Astrocyte (in vitro differentiated cells and primary cell): Measurements from ENCODE around the gene LINGO3. TPM values are rescaled to one million over a fixed set of nuclear protein-coding genes. Genes with fewer than 3 reads are reported as not detected.

Experiments
- DNase-seq: peaks from one replicate; pipeline ENCODE4 v3.0.0-alpha.2; 2010; ENCODE audit warnings: low read depth
- FAIRE-seq: peaks from 2 replicates; lab custom pipeline; 2011; peaks lifted over from hg19 to GRCh38; lab: Jason Lieb, UNC
- H2AFZ ChIP-seq: 2 replicates; pipeline ENCODE4 v1.6.0; 2012; ENCODE audit warnings: low read depth, low read length, inconsistent platforms
- H3K27ac ChIP-seq: 2 replicates; pipeline ENCODE4 v1.5.1; 2011; ENCODE audit warnings: low read depth, low read length, inconsistent platforms
- H3K27me3 ChIP-seq: 2 replicates; pipeline ENCODE4 v1.6.0; 2011; ENCODE audit warnings: low read length, inconsistent platforms; ENCODE audit not compliant: insufficient read depth
- H3K36me3 ChIP-seq: 2 replicates; pipeline ENCODE4 v1.5.1; 2011; ENCODE audit warnings: low read length, inconsistent platforms; ENCODE audit not compliant: insufficient read depth
- H3K4me1 ChIP-seq: 2 replicates; pipeline ENCODE4 v1.5.1; 2011; ENCODE audit warnings: low read length, inconsistent platforms; ENCODE audit not compliant: insufficient read depth
- H3K4me2 ChIP-seq: 2 replicates; pipeline ENCODE4 v1.6.0; 2012; ENCODE audit warnings: low read length, inconsistent platforms
- H3K4me3 ChIP-seq: 2 replicates; pipeline ENCODE4 v1.5.1; 2011; ENCODE audit warnings: low read depth, mild to moderate bottlenecking, low read length, inconsistent platforms; ENCODE audit not compliant: insufficient read depth
- H3K79me2 ChIP-seq: 2 replicates; pipeline ENCODE4 v1.6.0; 2012; ENCODE audit warnings: mild to moderate bottlenecking, low read length, inconsistent platforms; ENCODE audit not compliant: insufficient read depth
- H3K9ac ChIP-seq: 2 replicates; pipeline ENCODE4 v1.6.0; 2012; ENCODE audit warnings: mild to moderate bottlenecking, low read length, inconsistent platforms
- H3K9me3 ChIP-seq: 2 replicates; pipeline ENCODE4 v1.5.1; 2012; ENCODE audit warnings: low read depth, mild to moderate bottlenecking, low read length, inconsistent platforms; ENCODE audit not compliant: insufficient read depth
- H4K20me1 ChIP-seq: 2 replicates; pipeline ENCODE4 v1.6.0; 2012; ENCODE audit warnings: low read length, inconsistent platforms; ENCODE audit not compliant: insufficient read depth
- H3K27ac Mint-ChIP-seq: one replicate; pipeline ENCODE4 v1.8.0; 2021; ENCODE audit warnings: mild to moderate bottlenecking, mixed read lengths; ENCODE audit not compliant: unreplicated experiment
- H3K27me3 Mint-ChIP-seq: one replicate; pipeline ENCODE4 v1.8.0; 2021; ENCODE audit warnings: low read depth, mixed read lengths; ENCODE audit not compliant: unreplicated experiment
- H3K36me3 Mint-ChIP-seq: one replicate; pipeline ENCODE4 v1.8.0; 2021; ENCODE audit warnings: low read depth, mixed read lengths; ENCODE audit not compliant: unreplicated experiment
- H3K4me1 Mint-ChIP-seq: one replicate; pipeline ENCODE4 v1.8.0; 2021; ENCODE audit warnings: low read depth, mixed read lengths; ENCODE audit not compliant: unreplicated experiment
- H3K4me3 Mint-ChIP-seq: one replicate; pipeline ENCODE4 v1.8.0; 2021; ENCODE audit warnings: mild to moderate bottlenecking, moderate library complexity, mixed read lengths; ENCODE audit not compliant: unreplicated experiment
- H3K9me3 Mint-ChIP-seq: one replicate; pipeline ENCODE4 v1.8.0; 2021; ENCODE audit warnings: mild to moderate bottlenecking, mixed read lengths; ENCODE audit not compliant: unreplicated experiment
- CTCF ChIP-seq: IDR thresholded peaks from 2 replicates; pipeline ENCODE4 v1.5.1; 2011; ENCODE audit warnings: low read depth, mild to moderate bottlenecking, inconsistent platforms, low read length, moderate library complexity; ENCODE audit not compliant: insufficient read depth
- EZH2 ChIP-seq: IDR thresholded peaks from 2 replicates; pipeline ENCODE4 v1.6.1; 2012; ENCODE audit warnings: mild to moderate bottlenecking, low read length, inconsistent platforms; ENCODE audit not compliant: insufficient read depth
- total RNA-seq: library from RNA; stranded (reverse); gene quantifications from 2 replicates; pipeline ENCODE4 v1.2.1, GENCODE V29; 2021

Gene LINGO3
- total RNA-seq, 1 donor from 2014 or later = not detected

- DNase-seq (no peak), FAIRE-seq (no peak)
- Mint-ChIP-seq H3K27ac (no peak overlapping the region), H3K4me1 (no peaks in the 10 kb centered on the region), H3K27me3 (no peaks in the 10 kb centered on the region), H3K4me3 (no peak overlapping the region), H3K9me3 (no peaks in the 10 kb centered on the region), H3K36me3 (no peaks in the 10 kb centered on the region)
- no peaks in the 10 kb centered on the region for H4K20me1 ChIP-seq
- no peak overlapping the region for H3K4me3 ChIP-seq
- no peaks in the 10 kb centered on the region for H3K79me2 ChIP-seq
- no peak overlapping the region for H3K9ac ChIP-seq
- no peaks in the 10 kb centered on the region for H3K9me3 ChIP-seq
- no peak overlapping the region for H3K4me2 ChIP-seq
- no peak for TF ChIP-seq CTCF
- TF ChIP-seq EZH2 = no peak
- no peak overlapping the region for H2AFZ ChIP-seq
- H3K36me3 ChIP-seq = peaks cover 7% of the 10 kb centered on the region
- H3K27me3 ChIP-seq = no peaks in the 10 kb centered on the region
- no peak overlapping the region for H3K27ac ChIP-seq
- H3K4me1 ChIP-seq = no peaks in the 10 kb centered on the region
Observed at GRCh38 chr19:2345076-2345475, 37.1 kb upstream of the LINGO3 start.

- H3K4me1 ChIP-seq = no peaks in the 10 kb centered on the region
- TF ChIP-seq CTCF = no peak
- no peak for TF ChIP-seq EZH2
- no peak for FAIRE-seq
- no peak overlapping the region for H3K4me3 ChIP-seq
- H3K4me2 ChIP-seq = no peak overlapping the region
- no peaks in the 10 kb centered on the region for H4K20me1 ChIP-seq
- peaks cover 7% of the 10 kb centered on the region for H3K36me3 ChIP-seq
- no peaks in the 10 kb centered on the region for H3K27me3 ChIP-seq
- H3K4me1 Mint-ChIP-seq = no peaks in the 10 kb centered on the region
- H3K36me3 Mint-ChIP-seq = no peaks in the 10 kb centered on the region
- no peak overlapping the region for H2AFZ ChIP-seq
- H3K4me3 Mint-ChIP-seq = no peak overlapping the region
- H3K9me3 ChIP-seq = no peaks in the 10 kb centered on the region
- no peak for DNase-seq
- H3K79me2 ChIP-seq = no peaks in the 10 kb centered on the region
- no peaks in the 10 kb centered on the region for H3K27me3 Mint-ChIP-seq
- H3K27ac ChIP-seq = no peak overlapping the region
- H3K27ac Mint-ChIP-seq = no peak overlapping the region
- no peaks in the 10 kb centered on the region for H3K9me3 Mint-ChIP-seq
- no peak overlapping the region for H3K9ac ChIP-seq
Observed at GRCh38 chr19:2344381-2344870, 36.5 kb upstream of the LINGO3 start.

- no peak for TF ChIP-seq EZH2
- no peak for TF ChIP-seq CTCF
- no peaks in the 10 kb centered on the region for H3K4me1 ChIP-seq
- FAIRE-seq = no peak
- H3K4me1 Mint-ChIP-seq = no peaks in the 10 kb centered on the region
- H3K36me3 ChIP-seq = peaks cover 4% of the 10 kb centered on the region
- H3K4me3 Mint-ChIP-seq = no peak overlapping the region
- no peaks in the 10 kb centered on the region for H3K9me3 Mint-ChIP-seq
- no peak overlapping the region for H3K27ac Mint-ChIP-seq
- H3K27me3 Mint-ChIP-seq = no peaks in the 10 kb centered on the region
- H3K4me2 ChIP-seq = no peak overlapping the region
- no peaks in the 10 kb centered on the region for H3K9me3 ChIP-seq
- no peaks in the 10 kb centered on the region for H3K79me2 ChIP-seq
- H3K27ac ChIP-seq = no peak overlapping the region
- peaks cover 4% of the 10 kb centered on the region for H4K20me1 ChIP-seq
- no peak overlapping the region for H2AFZ ChIP-seq
- no peaks in the 10 kb centered on the region for H3K27me3 ChIP-seq
- no peak overlapping the region for H3K9ac ChIP-seq
- no peak overlapping the region for H3K4me3 ChIP-seq
- no peaks in the 10 kb centered on the region for H3K36me3 Mint-ChIP-seq
- DNase-seq = no peak
Observed at GRCh38 chr19:2343289-2343982, 35.5 kb upstream of the LINGO3 start.
